ENCODE data around the gene KIAA1614. TPM values are rescaled to one million over a fixed set of nuclear protein-coding genes. Genes with fewer than 3 reads are reported as not detected.
A peak's percentile ranks its signal among the peaks of the same experiment; 100 is the strongest.
"Not testable (repeated sequence)": the region's sequence is repeated elsewhere in the genome, so short reads cannot be mapped to it uniquely, and the experiment has no call there.

The KIAA1614 gene
- polyA plus RNA-seq, 10 donors = 7.1 to 13.3 (median 9.8) TPM

- DNase-seq = no peak
These were observed 48.9 kb downstream of the KIAA1614 start for GRCh38 chr1:180961622-180962021.

- no peak for DNase-seq
These were observed 49.5 kb downstream of the KIAA1614 start for GRCh38 chr1:180962178-180962577.

- DNase-seq = no peak
These were observed 51.4 kb downstream of the KIAA1614 start for GRCh38 chr1:180964056-180964455.

- DNase-seq = no peak
These were observed 51.9 kb downstream of the KIAA1614 start for GRCh38 chr1:180964595-180964994.

- DNase-seq = no peak
These were observed 53.6 kb downstream of the KIAA1614 start for GRCh38 chr1:180966312-180966711.

- DNase-seq = no peak
These were observed 54.2 kb downstream of the KIAA1614 start for GRCh38 chr1:180966744-180967536.

GRCh38 chr1:180967558-180967957 lies 54.9 kb downstream of the KIAA1614 start:
- no peak for DNase-seq

GRCh38 chr1:180968834-180969233 lies 56.1 kb downstream of the KIAA1614 start:
- not testable (repeated sequence) for DNase-seq

- no peak for DNase-seq
These were observed 56.7 kb downstream of the KIAA1614 start for GRCh38 chr1:180969434-180969833.

- no peak for DNase-seq
These were observed 57.8 kb downstream of the KIAA1614 start for GRCh38 chr1:180970333-180971079.

GRCh38 chr1:180971273-180971997 lies 58.7 kb downstream of the KIAA1614 start:
- DNase-seq = no peak

- peak in 2 of 3 donors; percentile 55 to 59 for DNase-seq
These were observed 60.7 kb downstream of the KIAA1614 start for GRCh38 chr1:180973369-180973768.

GRCh38 chr1:180974236-180974635 lies 61.5 kb downstream of the KIAA1614 start:
- DNase-seq = no peak

- DNase-seq = no peak
These were observed 62.9 kb downstream of the KIAA1614 start for GRCh38 chr1:180975551-180975950.

- DNase-seq = no peak
These were observed 63.5 kb downstream of the KIAA1614 start for GRCh38 chr1:180976191-180976590.

GRCh38 chr1:180976732-180977357 lies 64.1 kb downstream of the KIAA1614 start:
- DNase-seq = no peak

- DNase-seq = no peak
These were observed 69.1 kb downstream of the KIAA1614 start for GRCh38 chr1:180981596-180982387.

- no peak for DNase-seq
These were observed 69.7 kb downstream of the KIAA1614 start for GRCh38 chr1:180982422-180982821.

- peak in 1 of 3 donors; percentile 45 for DNase-seq
These were observed 75.6 kb downstream of the KIAA1614 start for GRCh38 chr1:180988253-180988752.

- DNase-seq = no peak
These were observed 81.6 kb downstream of the KIAA1614 start for GRCh38 chr1:180994262-180994661.

All from muscle of back (tissue), 11 donors.